Measurements from ENCODE around the gene PRRC2B. TPM values are rescaled to one million over a fixed set of nuclear protein-coding genes. Genes with fewer than 3 reads are reported as not detected.
A peak's percentile ranks its signal among the peaks of the same experiment; 100 is the strongest.
"Not testable (repeated sequence)": the region's sequence is repeated elsewhere in the genome, so short reads cannot be mapped to it uniquely, and the experiment has no call there.

PRRC2B gene
- total and polyA plus RNA-seq, 2 of the 13 experiments (the other 11 are each of a cell fraction or from before 2014, with no cell fraction given) = 20.8 to 37.4 TPM

DNA sequence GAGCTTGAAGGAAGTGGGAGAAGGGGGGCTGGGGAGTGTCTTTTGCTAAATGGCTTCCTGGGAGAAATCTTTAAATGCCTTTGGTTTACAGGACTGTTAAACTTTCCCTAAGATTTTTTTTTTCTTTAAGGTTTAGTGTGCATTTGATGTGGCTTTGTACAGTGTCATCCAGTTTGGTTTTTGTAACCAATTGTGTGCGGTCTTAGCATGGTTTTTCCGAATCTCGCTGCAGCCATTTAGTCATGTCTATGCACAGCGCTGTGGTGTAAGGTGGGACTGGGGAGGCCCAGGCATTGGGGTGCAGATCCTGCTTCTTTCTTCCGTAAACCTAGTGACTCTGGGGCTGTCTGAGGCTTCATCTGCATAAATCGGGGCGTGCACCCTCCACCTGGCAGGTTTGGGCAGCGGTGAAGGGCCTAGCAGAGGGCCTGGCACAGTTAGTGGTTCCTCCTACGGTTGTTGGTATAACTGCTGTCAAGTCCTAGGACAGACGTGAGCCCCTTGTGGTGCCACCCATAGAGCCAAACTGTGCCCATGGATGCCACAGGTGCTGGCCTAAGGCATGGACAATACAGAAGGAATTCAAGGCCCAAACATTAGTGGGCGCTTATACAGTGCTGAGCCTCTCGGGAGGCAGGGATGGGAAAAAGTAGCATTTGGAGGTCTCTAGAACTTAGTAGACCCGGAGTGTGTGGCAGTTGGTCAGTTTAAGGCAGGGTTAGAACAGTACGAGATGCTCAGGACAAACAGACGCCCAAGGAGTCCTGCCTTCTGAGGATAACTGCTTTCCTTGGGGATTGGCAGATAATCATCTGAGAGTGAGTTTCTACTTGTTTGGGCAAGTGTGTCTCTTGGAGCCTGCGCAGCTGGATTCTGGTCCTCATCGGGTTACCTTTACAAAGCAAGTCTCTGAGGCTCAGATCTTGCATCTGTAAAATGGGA, 1.5 kb downstream of the PRRC2B start (continued):
- TF ChIP-seq, protein P1, sequence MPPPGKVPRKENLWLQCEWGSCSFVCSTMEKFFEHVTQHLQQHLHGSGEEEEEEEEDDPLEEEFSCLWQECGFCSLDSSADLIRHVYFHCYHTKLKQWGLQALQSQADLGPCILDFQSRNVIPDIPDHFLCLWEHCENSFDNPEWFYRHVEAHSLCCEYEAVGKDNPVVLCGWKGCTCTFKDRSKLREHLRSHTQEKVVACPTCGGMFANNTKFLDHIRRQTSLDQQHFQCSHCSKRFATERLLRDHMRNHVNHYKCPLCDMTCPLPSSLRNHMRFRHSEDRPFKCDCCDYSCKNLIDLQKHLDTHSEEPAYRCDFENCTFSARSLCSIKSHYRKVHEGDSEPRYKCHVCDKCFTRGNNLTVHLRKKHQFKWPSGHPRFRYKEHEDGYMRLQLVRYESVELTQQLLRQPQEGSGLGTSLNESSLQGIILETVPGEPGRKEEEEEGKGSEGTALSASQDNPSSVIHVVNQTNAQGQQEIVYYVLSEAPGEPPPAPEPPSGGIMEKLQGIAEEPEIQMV (CRISPR knock-in tag; IDR thresholded peaks at IDR 0.05; ENCODE audit: low read depth) = 0 out of 2 replicates have a peak, but pooled peaks have one; percentile 34
- TF ChIP-seq, protein P2, sequence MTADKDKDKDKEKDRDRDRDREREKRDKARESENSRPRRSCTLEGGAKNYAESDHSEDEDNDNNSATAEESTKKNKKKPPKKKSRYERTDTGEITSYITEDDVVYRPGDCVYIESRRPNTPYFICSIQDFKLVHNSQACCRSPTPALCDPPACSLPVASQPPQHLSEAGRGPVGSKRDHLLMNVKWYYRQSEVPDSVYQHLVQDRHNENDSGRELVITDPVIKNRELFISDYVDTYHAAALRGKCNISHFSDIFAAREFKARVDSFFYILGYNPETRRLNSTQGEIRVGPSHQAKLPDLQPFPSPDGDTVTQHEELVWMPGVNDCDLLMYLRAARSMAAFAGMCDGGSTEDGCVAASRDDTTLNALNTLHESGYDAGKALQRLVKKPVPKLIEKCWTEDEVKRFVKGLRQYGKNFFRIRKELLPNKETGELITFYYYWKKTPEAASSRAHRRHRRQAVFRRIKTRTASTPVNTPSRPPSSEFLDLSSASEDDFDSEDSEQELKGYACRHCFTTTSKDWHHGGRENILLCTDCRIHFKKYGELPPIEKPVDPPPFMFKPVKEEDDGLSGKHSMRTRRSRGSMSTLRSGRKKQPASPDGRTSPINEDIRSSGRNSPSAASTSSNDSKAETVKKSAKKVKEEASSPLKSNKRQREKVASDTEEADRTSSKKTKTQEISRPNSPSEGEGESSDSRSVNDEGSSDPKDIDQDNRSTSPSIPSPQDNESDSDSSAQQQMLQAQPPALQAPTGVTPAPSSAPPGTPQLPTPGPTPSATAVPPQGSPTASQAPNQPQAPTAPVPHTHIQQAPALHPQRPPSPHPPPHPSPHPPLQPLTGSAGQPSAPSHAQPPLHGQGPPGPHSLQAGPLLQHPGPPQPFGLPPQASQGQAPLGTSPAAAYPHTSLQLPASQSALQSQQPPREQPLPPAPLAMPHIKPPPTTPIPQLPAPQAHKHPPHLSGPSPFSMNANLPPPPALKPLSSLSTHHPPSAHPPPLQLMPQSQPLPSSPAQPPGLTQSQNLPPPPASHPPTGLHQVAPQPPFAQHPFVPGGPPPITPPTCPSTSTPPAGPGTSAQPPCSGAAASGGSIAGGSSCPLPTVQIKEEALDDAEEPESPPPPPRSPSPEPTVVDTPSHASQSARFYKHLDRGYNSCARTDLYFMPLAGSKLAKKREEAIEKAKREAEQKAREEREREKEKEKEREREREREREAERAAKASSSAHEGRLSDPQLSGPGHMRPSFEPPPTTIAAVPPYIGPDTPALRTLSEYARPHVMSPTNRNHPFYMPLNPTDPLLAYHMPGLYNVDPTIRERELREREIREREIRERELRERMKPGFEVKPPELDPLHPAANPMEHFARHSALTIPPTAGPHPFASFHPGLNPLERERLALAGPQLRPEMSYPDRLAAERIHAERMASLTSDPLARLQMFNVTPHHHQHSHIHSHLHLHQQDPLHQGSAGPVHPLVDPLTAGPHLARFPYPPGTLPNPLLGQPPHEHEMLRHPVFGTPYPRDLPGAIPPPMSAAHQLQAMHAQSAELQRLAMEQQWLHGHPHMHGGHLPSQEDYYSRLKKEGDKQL (CRISPR knock-in tag; IDR thresholded peaks at IDR 0.05; ENCODE audit: low read depth) = no peak

DNA sequence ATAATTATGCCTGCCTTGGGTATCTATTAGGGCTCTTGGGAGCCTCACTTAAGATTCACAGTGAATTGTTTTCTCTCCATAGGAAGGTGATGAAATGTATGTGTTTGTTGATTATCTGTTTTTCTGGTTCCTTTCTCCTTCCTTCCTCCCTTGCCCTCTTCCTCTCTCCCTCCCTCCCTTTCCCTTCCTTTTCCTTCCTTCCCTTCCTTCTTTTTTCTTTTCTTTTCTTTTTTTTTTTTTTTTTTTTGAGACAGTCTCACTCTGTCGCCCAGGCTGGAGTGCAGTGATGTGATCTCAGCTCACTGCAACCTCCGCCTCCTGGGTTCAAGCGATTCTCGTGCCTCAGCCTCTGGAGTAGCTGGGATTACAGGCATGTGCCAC, 2.2 kb downstream of the PRRC2B start:
- Histone ChIP-seq H4K20me1 (ENCODE audit: insufficient read depth, low read length) (peaks cover 50% of the 10 kb centered on the region), H3K4me1 (ENCODE audit: insufficient read depth, low read length) (peaks cover 63% of the 10 kb centered on the region), H3K4me3 (replicated peaks in 1 of 3; ENCODE audit: insufficient read depth in 1 of 3, low read depth in 2 of 3, low read length in 3 of 3) (peak overlapping the region; percentile 73 to 88 (median 74)), H3K4me2 (ENCODE audit: low read depth, low read length) (peak overlapping the region; percentile 91), H3K9ac (ENCODE audit: insufficient read depth, low read depth, low read length) (peak overlapping the region; percentile 88), H3K79me2 (ENCODE audit: insufficient read depth, low read length) (peaks cover 58% of the 10 kb centered on the region)
- POLR2A ChIA-PET = interaction anchor here (2.6 kb wide), 1 partner anchor 23 kb away, joined by 18 read pairs; no protein-coding TSS in a partner anchor
- in situ Hi-C loops (cut with HindIII; ENCODE audit: extremely low pct_ligation_motif_present, low pct_unique_long_range_greater_than_20kb) = loop anchor here (25.0 kb wide), 1 partner anchor 341 kb away; the partner anchor contains the start of gene RAPGEF1
- H2AFZ ChIP-seq (ENCODE audit: low read length); H3K27ac ChIP-seq (ENCODE audit: extremely low read length, insufficient read depth, low read length); intact Hi-C loops (cut with micrococcal nuclease; ENCODE audit: unreplicated experiment); BruUV-seq (replicated peaks); H3K27me3 ChIP-seq (ENCODE audit: control insufficient read depth in 1 of 2, insufficient read depth in 2 of 2, low read length in 2 of 2); CTCF ChIA-PET (ENCODE audit: low intra/inter-chr PET ratio, low total read pairs); H3K9me3 ChIP-seq (ENCODE audit: low read length); ATAC-seq; DNase-seq (ENCODE audit: low spot score); FAIRE-seq; H3K36me3 ChIP-seq (replicated peaks in 1 of 2; ENCODE audit: control insufficient read depth in 1 of 2, insufficient read depth in 2 of 2, low read length in 2 of 2): not testable (repeated sequence)
- WGBS (ENCODE audit: low lambda C conversion rate) = 15% methylated on average over 4 of the region's 4 CpGs
- TF ChIP-seq, protein P3, sequence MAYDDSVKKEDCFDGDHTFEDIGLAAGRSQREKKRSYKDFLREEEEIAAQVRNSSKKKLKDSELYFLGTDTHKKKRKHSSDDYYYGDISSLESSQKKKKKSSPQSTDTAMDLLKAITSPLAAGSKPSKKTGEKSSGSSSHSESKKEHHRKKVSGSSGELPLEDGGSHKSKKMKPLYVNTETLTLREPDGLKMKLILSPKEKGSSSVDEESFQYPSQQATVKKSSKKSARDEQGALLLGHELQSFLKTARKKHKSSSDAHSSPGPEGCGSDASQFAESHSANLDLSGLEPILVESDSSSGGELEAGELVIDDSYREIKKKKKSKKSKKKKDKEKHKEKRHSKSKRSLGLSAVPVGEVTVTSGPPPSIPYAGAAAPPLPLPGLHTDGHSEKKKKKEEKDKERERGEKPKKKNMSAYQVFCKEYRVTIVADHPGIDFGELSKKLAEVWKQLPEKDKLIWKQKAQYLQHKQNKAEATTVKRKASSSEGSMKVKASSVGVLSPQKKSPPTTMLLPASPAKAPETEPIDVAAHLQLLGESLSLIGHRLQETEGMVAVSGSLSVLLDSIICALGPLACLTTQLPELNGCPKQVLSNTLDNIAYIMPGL (CRISPR knock-in tag; IDR thresholded peaks at IDR 0.05; ENCODE audit: borderline replicate concordance in 1 of 2, low read depth in 1 of 2) = 0 out of 4 replicates have a peak, but pooled peaks of 1 of the 2 experiments have one; percentile 8
- TF ChIP-seq, protein P4, sequence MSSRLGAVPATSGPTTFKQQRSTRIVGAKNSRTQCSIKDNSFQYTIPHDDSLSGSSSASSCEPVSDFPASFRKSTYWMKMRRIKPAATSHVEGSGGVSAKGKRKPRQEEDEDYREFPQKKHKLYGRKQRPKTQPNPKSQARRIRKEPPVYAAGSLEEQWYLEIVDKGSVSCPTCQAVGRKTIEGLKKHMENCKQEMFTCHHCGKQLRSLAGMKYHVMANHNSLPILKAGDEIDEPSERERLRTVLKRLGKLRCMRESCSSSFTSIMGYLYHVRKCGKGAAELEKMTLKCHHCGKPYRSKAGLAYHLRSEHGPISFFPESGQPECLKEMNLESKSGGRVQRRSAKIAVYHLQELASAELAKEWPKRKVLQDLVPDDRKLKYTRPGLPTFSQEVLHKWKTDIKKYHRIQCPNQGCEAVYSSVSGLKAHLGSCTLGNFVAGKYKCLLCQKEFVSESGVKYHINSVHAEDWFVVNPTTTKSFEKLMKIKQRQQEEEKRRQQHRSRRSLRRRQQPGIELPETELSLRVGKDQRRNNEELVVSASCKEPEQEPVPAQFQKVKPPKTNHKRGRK (CRISPR knock-in tag; IDR thresholded peaks at IDR 0.05) = 0 out of 2 replicates have a peak, but pooled peaks have one; percentile 19
- 0 out of 2 replicates have a peak, but pooled peaks have one; percentile 0 for TF ChIP-seq ZNF788 (CRISPR knock-in tag; IDR thresholded peaks at IDR 0.05; ENCODE audit: borderline replicate concordance)
